OCI-LY1 (cell line): ENCODE data around the gene NAXD.

Source experiments
- H2AFZ ChIP-seq: fragments of 200-600 bp; sonication (generic), shearing (Covaris generic); 2 replicates; pipeline ENCODE4 v1.6.0; 2014; ENCODE audit warnings: antibody characterized with exemption, mild to moderate bottlenecking, low read length
- H3F3A ChIP-seq: fragments of 200-600 bp; sonication (generic), shearing (Covaris generic); 2 replicates; pipeline ENCODE4 v1.6.0; 2014; ENCODE audit warnings: mild to moderate bottlenecking, antibody characterized with exemption, low read length, moderate library complexity; ENCODE audit not compliant: insufficient read depth
- H3K27ac ChIP-seq: fragments of 200-600 bp; sonication (generic); 2 replicates; pipeline ENCODE4 v1.5.1; 2014; ENCODE audit warnings: low read length, mixed run types, mild to moderate bottlenecking, low read depth; ENCODE audit not compliant: poor library complexity, severe bottlenecking
- H3K27me3 ChIP-seq: fragments of 200-600 bp; sonication (generic); 2 replicates; pipeline ENCODE4 v1.6.0; 2014; ENCODE audit warnings: antibody characterized with exemption, mild to moderate bottlenecking, low read length, moderate library complexity; ENCODE audit not compliant: insufficient read depth
- H3K36me3 ChIP-seq: fragments of 200-600 bp; sonication (generic); 2 replicates; pipeline ENCODE4 v1.6.1; 2014; ENCODE audit warnings: mild to moderate bottlenecking, antibody characterized with exemption, low read length, moderate library complexity, mixed read lengths; ENCODE audit not compliant: insufficient read depth
- H3K4me1 ChIP-seq: fragments of 200-600 bp; sonication (generic); 2 replicates; pipeline ENCODE4 v1.5.1; 2014; ENCODE audit warnings: mild to moderate bottlenecking, low read length, moderate library complexity; ENCODE audit not compliant: insufficient read depth, severe bottlenecking
- H3K4me2 ChIP-seq: fragments of 200-600 bp; sonication (generic), shearing (Covaris generic); 2 replicates; pipeline ENCODE4 v1.6.1; 2014; ENCODE audit warnings: low read length
- H3K4me3 ChIP-seq: fragments of 200-600 bp; sonication (generic); 2 replicates; pipeline ENCODE4 v1.5.1; 2014; ENCODE audit warnings: low read length, low read depth, mild to moderate bottlenecking, mixed read lengths; ENCODE audit not compliant: poor library complexity, severe bottlenecking
- H3K79me2 ChIP-seq: fragments of 200-600 bp; shearing (Covaris generic); 2 replicates; pipeline ENCODE4 v1.6.1; 2016; ENCODE audit warnings: mixed run types, low read length, mixed read lengths; ENCODE audit not compliant: insufficient read depth
- H3K9ac ChIP-seq: fragments of 200-600 bp; sonication (generic), shearing (Covaris generic); 2 replicates; pipeline ENCODE4 v1.6.1; 2014; ENCODE audit warnings: mild to moderate bottlenecking, low read length, mixed read lengths
- H3K9me2 ChIP-seq: fragments of 200-600 bp; sonication (generic), shearing (Covaris generic); 2 replicates; pipeline ENCODE4 v1.6.1; 2014; ENCODE audit warnings: low read depth, mild to moderate bottlenecking, low read length, mixed read lengths
- H3K9me3 ChIP-seq: fragments of 200-600 bp; shearing (Covaris generic); 2 replicates; pipeline ENCODE4 v1.6.1; 2014; ENCODE audit warnings: low read length, mixed read lengths
- H4K20me1 ChIP-seq: fragments of 200-600 bp; sonication (generic), shearing (Covaris generic); 2 replicates; pipeline ENCODE4 v1.6.0; 2016; ENCODE audit warnings: mild to moderate bottlenecking, low read length; ENCODE audit not compliant: insufficient read depth
- CTCF ChIP-seq: fragments of 200-600 bp; sonication (generic), shearing (Covaris generic); IDR thresholded peaks from 2 replicates; pipeline ENCODE4 v1.5.1; 2017; ENCODE audit warnings: mild to moderate bottlenecking, antibody characterized with exemption, low read length, moderate library complexity, mixed read lengths
- EZH2 ChIP-seq: fragments of 200-600 bp; sonication (generic), shearing (Covaris generic); IDR thresholded peaks from 2 replicates; pipeline ENCODE4 v1.8.0; 2017; ENCODE audit warnings: borderline replicate concordance, mixed run types, mild to moderate bottlenecking, antibody characterized with exemption, low read length, moderate library complexity, mixed read lengths

The NAXD gene

DNA sequence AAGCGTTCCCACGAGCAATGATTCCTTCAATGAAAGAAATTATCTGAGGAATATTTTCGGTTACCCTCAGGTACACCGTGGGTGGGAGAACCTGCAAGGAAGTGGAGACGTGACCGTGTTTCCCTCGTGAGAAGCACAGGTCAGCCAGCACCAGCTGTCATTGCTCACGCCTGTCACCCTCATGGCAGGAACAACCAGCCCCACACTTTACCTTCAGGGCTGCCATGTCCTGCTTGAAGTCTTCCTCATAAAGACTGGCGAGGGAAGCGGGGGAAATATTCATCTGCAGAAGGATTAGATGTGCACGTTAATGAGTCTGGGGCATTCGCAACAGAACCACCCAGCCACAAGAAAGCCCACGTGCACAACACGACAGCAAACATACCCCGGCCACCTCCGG, 72.4 kb downstream of the NAXD start:
- no peak overlapping the region for H3K9ac ChIP-seq
- H3K27ac ChIP-seq = no peak overlapping the region
- H2AFZ ChIP-seq = no peak overlapping the region
- no peak overlapping the region for H3K4me2 ChIP-seq
- H3F3A ChIP-seq = no peaks in the 10 kb centered on the region
- no peak for TF ChIP-seq CTCF
- no peak for TF ChIP-seq EZH2
- H3K9me2 ChIP-seq = no peaks in the 10 kb centered on the region
- no peaks in the 10 kb centered on the region for H3K9me3 ChIP-seq
- no peak overlapping the region for H3K4me3 ChIP-seq
- H3K36me3 ChIP-seq = peaks cover 63% of the 10 kb centered on the region
- H3K27me3 ChIP-seq = no peaks in the 10 kb centered on the region
- H4K20me1 ChIP-seq = no peaks in the 10 kb centered on the region
- H3K79me2 ChIP-seq = no peaks in the 10 kb centered on the region
- no peaks in the 10 kb centered on the region for H3K4me1 ChIP-seq

GRCh38 chr13:110689041-110689440, 73.7 kb downstream of the NAXD start:
- H3K79me2 ChIP-seq = no peaks in the 10 kb centered on the region
- no peaks in the 10 kb centered on the region for H3K27me3 ChIP-seq
- H3K36me3 ChIP-seq = peaks cover 60% of the 10 kb centered on the region
- no peaks in the 10 kb centered on the region for H4K20me1 ChIP-seq
- H3K4me3 ChIP-seq = no peak overlapping the region
- no peaks in the 10 kb centered on the region for H3F3A ChIP-seq
- no peaks in the 10 kb centered on the region for H3K9me3 ChIP-seq
- TF ChIP-seq CTCF (no peak), EZH2 (no peak)
- H3K9ac ChIP-seq = no peak overlapping the region
- no peak overlapping the region for H2AFZ ChIP-seq
- H3K4me2 ChIP-seq = no peak overlapping the region
- no peaks in the 10 kb centered on the region for H3K4me1 ChIP-seq
- no peak overlapping the region for H3K27ac ChIP-seq
- no peaks in the 10 kb centered on the region for H3K9me2 ChIP-seq
